ENCODE measurements around the gene DNM1L.

DNM1L gene

DNA sequence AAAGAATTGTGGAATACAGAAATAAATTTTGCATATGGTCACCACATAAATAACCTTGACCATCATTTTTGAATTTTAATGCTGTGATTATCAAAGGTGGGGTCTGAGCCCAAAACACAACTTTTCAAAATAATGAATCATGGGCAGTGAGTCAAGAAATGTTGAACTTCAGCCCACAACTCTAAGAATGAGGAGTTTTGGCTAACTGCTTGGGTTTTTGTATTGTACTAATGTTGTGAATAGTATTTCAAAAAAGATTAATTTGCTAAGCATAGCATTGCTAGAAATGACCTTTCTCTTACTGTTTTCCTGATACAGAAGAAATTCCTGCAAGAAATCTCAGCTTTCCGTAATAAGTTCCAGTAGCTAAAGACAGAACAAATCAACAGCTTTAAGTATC is 101.0 kb downstream of the DNM1L start:
- no peak for TF ChIP-seq CTCF (IDR thresholded peaks at IDR 0.05; ENCODE audit: insufficient read depth, low read depth, low read length, missing control alignments)
- no peak overlapping the region for H3K4me3 ChIP-seq (ENCODE audit: low read length)
- DNase-seq (ENCODE audit: low read depth) = no peak

GRCh38 chr12:32783029-32783428 is 103.9 kb downstream of the DNM1L start:
- no peak for DNase-seq (ENCODE audit: low read depth)
- TF ChIP-seq CTCF (IDR thresholded peaks at IDR 0.05; ENCODE audit: insufficient read depth, low read depth, low read length, missing control alignments) = no peak
- H3K4me3 ChIP-seq (ENCODE audit: low read length) = no peak overlapping the region

DNA sequence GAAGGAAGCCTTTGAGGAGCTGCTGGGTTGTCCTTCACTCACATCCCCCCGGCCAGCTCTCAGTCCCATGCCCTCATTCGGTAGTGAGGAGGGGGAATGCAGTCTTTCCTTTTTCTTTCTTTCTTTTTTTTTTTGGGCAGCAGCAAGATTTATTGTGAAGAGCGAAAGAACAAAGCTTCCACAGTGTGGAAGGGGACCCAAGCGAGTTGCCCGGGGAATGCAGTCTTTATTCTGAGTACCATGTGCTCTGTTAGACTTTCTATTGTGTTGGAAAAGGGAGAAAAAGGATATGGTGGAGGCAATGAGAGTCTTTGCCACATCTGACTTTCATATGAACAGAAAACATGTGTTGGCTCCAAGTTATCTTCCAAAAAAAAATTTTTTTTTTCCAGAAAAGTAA is 106.5 kb downstream of the DNM1L start:
- no peak for TF ChIP-seq CTCF (IDR thresholded peaks at IDR 0.05; ENCODE audit: insufficient read depth, low read depth, low read length, missing control alignments)
- no peak for DNase-seq (ENCODE audit: low read depth)
- no peak overlapping the region for H3K4me3 ChIP-seq (ENCODE audit: low read length)

- H3K4me3 ChIP-seq (ENCODE audit: low read length) = no peak overlapping the region
- DNase-seq (ENCODE audit: low read depth) = no peak
- TF ChIP-seq CTCF (IDR thresholded peaks at IDR 0.05; ENCODE audit: insufficient read depth, low read depth, low read length, missing control alignments) = no peak
Measured at GRCh38 chr12:32788405-32788804, 109.3 kb downstream of the DNM1L start.

DNA sequence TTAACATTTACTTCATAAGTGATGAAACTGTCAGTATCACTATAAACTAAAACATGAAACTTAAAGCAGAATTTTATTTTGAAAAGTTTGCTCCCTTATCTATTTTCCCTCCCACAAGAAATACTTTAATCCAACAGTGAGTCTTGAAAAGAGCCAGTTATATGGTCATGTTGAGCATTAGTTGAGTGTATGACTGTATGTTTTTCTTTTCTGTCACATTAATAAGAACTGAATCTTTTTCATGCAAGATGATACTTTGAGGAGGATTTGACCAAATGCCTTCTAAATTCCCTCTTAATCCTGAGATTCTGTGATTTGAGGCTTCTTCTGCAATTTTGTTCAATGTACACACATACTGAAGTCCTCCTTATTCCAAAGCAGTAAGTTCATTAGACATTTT is 110.3 kb downstream of the DNM1L start:
- no peak overlapping the region for H3K4me3 ChIP-seq (ENCODE audit: low read length)
- TF ChIP-seq CTCF (IDR thresholded peaks at IDR 0.05; ENCODE audit: insufficient read depth, low read depth, low read length, missing control alignments) = no peak

DNA sequence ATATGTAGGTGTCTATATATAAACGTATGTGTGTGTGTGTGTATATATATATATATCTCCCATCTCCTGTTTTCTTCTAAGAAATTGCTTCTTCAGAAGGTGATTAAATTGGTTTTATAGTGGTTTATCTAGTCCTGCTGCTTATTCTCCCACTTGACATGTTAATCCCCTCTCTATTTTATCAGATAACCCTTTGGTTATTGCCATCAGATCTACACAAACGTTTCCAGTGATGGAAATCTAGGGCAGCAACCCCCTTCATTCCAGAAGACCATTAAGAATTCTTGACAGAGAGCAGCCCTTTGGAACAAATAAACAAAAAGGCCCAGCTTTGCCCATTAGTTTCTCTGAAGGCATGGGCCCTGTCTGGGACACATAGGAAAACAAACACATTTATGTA is 110.8 kb downstream of the DNM1L start:
- no peak for TF ChIP-seq CTCF (IDR thresholded peaks at IDR 0.05; ENCODE audit: insufficient read depth, low read depth, low read length, missing control alignments)

More for the DNA sequence above, 110.3 kb downstream of the DNM1L start:
- DNase-seq (ENCODE audit: low read depth) = no peak

GRCh38 chr12:32794281-32794680 is 115.2 kb downstream of the DNM1L start:
- TF ChIP-seq CTCF (IDR thresholded peaks at IDR 0.05; ENCODE audit: insufficient read depth, low read depth, low read length, missing control alignments) = no peak
- no peak for DNase-seq (ENCODE audit: low read depth)

More for the DNA sequence above, 110.8 kb downstream of the DNM1L start:
- H3K4me3 ChIP-seq (ENCODE audit: low read length) = no peak overlapping the region
- DNase-seq (ENCODE audit: low read depth) = no peak

More at GRCh38 chr12:32794281-32794680, 115.2 kb downstream of the DNM1L start:
- H3K4me3 ChIP-seq (ENCODE audit: low read length) = no peak overlapping the region

Measured in epithelial cell of esophagus (primary cell).